HG02973 (cell line): ENCODE data around the gene TSC22D4.
"Not testable (repeated sequence)": the region's sequence is repeated elsewhere in the genome, so short reads cannot be mapped to it uniquely, and the experiment has no call there.

Source experiments
- ATAC-seq: cut with Tn5 transposase; IDR thresholded peaks from one replicate; pipeline ENCODE4 v1.9.1; 2021; ENCODE audit warnings: moderate library complexity; ENCODE audit not compliant: unreplicated experiment

The TSC22D4 gene

GRCh38 chr7:100476101-100476780, 2.8 kb downstream of the TSC22D4 start:
- no peak for ATAC-seq

- no peak for ATAC-seq
Observed at GRCh38 chr7:100475549-100475948, 3.5 kb downstream of the TSC22D4 start.

- no peak for ATAC-seq
Observed at GRCh38 chr7:100472854-100473499, 6.0 kb downstream of the TSC22D4 start.

- no peak for ATAC-seq
Observed at GRCh38 chr7:100472121-100472851, 6.7 kb downstream of the TSC22D4 start.

- ATAC-seq = no peak
Observed at GRCh38 chr7:100471021-100471420, 8.0 kb downstream of the TSC22D4 start.

GRCh38 chr7:100469227-100470044, 9.6 kb downstream of the TSC22D4 start:
- ATAC-seq = no peak

GRCh38 chr7:100467638-100468373, 11.2 kb downstream of the TSC22D4 start:
- no peak for ATAC-seq

- ATAC-seq = no peak
Observed at GRCh38 chr7:100466653-100467605, 12.1 kb downstream of the TSC22D4 start.

GRCh38 chr7:100465702-100466311, 13.2 kb downstream of the TSC22D4 start:
- ATAC-seq = no peak

- no peak for ATAC-seq
Observed at GRCh38 chr7:100465299-100465698, 13.7 kb downstream of the TSC22D4 start.

- ATAC-seq = no peak
Observed at GRCh38 chr7:100464791-100465190, 14.2 kb downstream of the TSC22D4 start.

- no peak for ATAC-seq
Observed at GRCh38 chr7:100464210-100464660, 14.8 kb downstream of the TSC22D4 start, which contains the start of gene SPACDR. Gene SPACDR, minus strand, starts transcription at chr7:100464260. Its CDS starts 235 bp downstream, at chr7:100464025.

- ATAC-seq = no peak
Observed at GRCh38 chr7:100457033-100457432, 22.0 kb downstream of the TSC22D4 start.

GRCh38 chr7:100456562-100456961, 22.5 kb downstream of the TSC22D4 start:
- ATAC-seq = no peak

GRCh38 chr7:100455206-100455605, 23.8 kb downstream of the TSC22D4 start:
- ATAC-seq = no peak

- not testable (repeated sequence) for ATAC-seq
Observed at GRCh38 chr7:100453854-100454253, 25.2 kb downstream of the TSC22D4 start.

GRCh38 chr7:100452513-100452912, 26.5 kb downstream of the TSC22D4 start:
- no peak for ATAC-seq

GRCh38 chr7:100449190-100449795, 29.7 kb downstream of the TSC22D4 start:
- no peak for ATAC-seq
